HepG2 (cell line): ENCODE data around the gene NOS2. TPM values are rescaled to one million over a fixed set of nuclear protein-coding genes. Genes with fewer than 3 reads are reported as not detected.

Experiments
- ATAC-seq: fragments of 200-7000 bp; cut with Tn5 transposase; 3 replicates; pipeline ENCODE4 v1.9.1; 2020; ENCODE audit warnings: mild to moderate bottlenecking, moderate library complexity
- BruUV-seq: library from RNA; stranded (reverse); fragments of 400-500 nt; replicated peaks from 2 replicates; lab custom pipeline; 2021; lab: Mats Ljungman, UMichigan
- CTCF ChIA-PET: fragments of 300-600 bp; formaldehyde crosslinking; extraction: SDS; loops from one replicate; lab custom pipeline; 2021; ENCODE audit warnings: low total read pairs, inconsistent platforms, low intra/inter-chr PET ratio; lab: Yijun Ruan, JAX
- POLR2A ChIA-PET: fragments of 350-600 bp; sonication (Branson Sonifier 250); formaldehyde crosslinking; loops from one replicate; lab custom pipeline; 2020; ENCODE audit warnings: antibody characterized with exemption, inconsistent platforms; lab: Yijun Ruan, JAX
- DNase-seq: peaks from one replicate; pipeline ENCODE4 v3.0.0-alpha.2; 2015; ENCODE audit warnings: low spot score
- FAIRE-seq: peaks from 3 replicates; lab custom pipeline; 2011; peaks lifted over from hg19 to GRCh38; lab: Jason Lieb, UNC
- H2AFZ ChIP-seq: one replicate; pipeline ENCODE4 v1.6.1; 2011; ENCODE audit warnings: low read length, inconsistent platforms
- H3K27ac ChIP-seq: fragments of 300-600 bp; 3 replicates; pipeline ENCODE4 v1.8.0; 2011; ENCODE audit warnings: mixed run types, mild to moderate bottlenecking, mixed read lengths, low read length, inconsistent platforms; ENCODE audit not compliant: insufficient read depth; ENCODE audit errors: extremely low read length
- H3K27me3 ChIP-seq, 2 experiments: fragments of 200-600 bp in 1 of 2; 2 replicates in 1 of 2; 3 replicates in 1 of 2; pipeline versions ENCODE4 v1.6.0 to v1.8.0; 2011; ENCODE audit warnings: low read length in 2 of 2, mild to moderate bottlenecking in 2 of 2, moderate library complexity in 2 of 2, inconsistent platforms in 1 of 2; ENCODE audit not compliant: insufficient read depth in 2 of 2, control insufficient read depth in 1 of 2
- H3K36me3 ChIP-seq, 2 experiments: fragments of 200-600 bp in 1 of 2; replicated peaks in 1 of 2; 2 replicates in 1 of 2; 3 replicates in 1 of 2; pipeline versions ENCODE4 v1.5.1 to v1.8.0; 2011; ENCODE audit warnings: low read length in 2 of 2, inconsistent platforms in 1 of 2; ENCODE audit not compliant: insufficient read depth in 2 of 2, control insufficient read depth in 1 of 2
- H3K4me1 ChIP-seq: 2 replicates; pipeline ENCODE4 v1.5.1; 2012; ENCODE audit warnings: low read length, inconsistent platforms; ENCODE audit not compliant: insufficient read depth
- H3K4me2 ChIP-seq: 2 replicates; pipeline ENCODE4 v1.6.0; 2011; ENCODE audit warnings: low read depth, low read length, inconsistent platforms
- H3K4me3 ChIP-seq, 3 experiments: fragments of 200-600 bp in 1 of 3; sonication (generic), shearing (Covaris generic) in 1 of 3; replicated peaks in 1 of 3; 2 replicates each; pipeline ENCODE4 v1.5.1; 2011 to 2016; ENCODE audit warnings: low read length in 3 of 3, inconsistent platforms in 2 of 3, low read depth in 2 of 3, mild to moderate bottlenecking in 2 of 3, control low read depth in 1 of 3, mixed read lengths in 1 of 3; ENCODE audit not compliant: insufficient read depth in 1 of 3
- H3K79me2 ChIP-seq: one replicate; pipeline ENCODE4 v1.6.1; 2011; ENCODE audit warnings: low read length, inconsistent platforms; ENCODE audit not compliant: insufficient read depth
- H3K9ac ChIP-seq: 2 replicates; pipeline ENCODE4 v1.6.0; 2011; ENCODE audit warnings: mild to moderate bottlenecking, low read depth, low read length, inconsistent platforms; ENCODE audit not compliant: insufficient read depth
- H3K9me3 ChIP-seq: 2 replicates; pipeline ENCODE4 v1.5.1; 2012; ENCODE audit warnings: mild to moderate bottlenecking, low read length
- H4K20me1 ChIP-seq: 2 replicates; pipeline ENCODE4 v1.6.0; 2011; ENCODE audit warnings: inconsistent platforms, mild to moderate bottlenecking, low read length, moderate library complexity; ENCODE audit not compliant: insufficient read depth
- KLF15 ChIP-seq: sonication (generic); formaldehyde crosslinking; IDR thresholded peaks from 2 replicates; pipeline ENCODE4 v1.8.1; 2023; ENCODE audit warnings: borderline replicate concordance, mild to moderate bottlenecking, inconsistent platforms, missing genetic modification reagents, mixed read lengths
- MAX ChIP-seq: IDR thresholded peaks from 2 replicates; pipeline ENCODE4 v1.6.1; 2012; ENCODE audit warnings: inconsistent platforms
- MED1 ChIP-seq: sonication (generic); formaldehyde crosslinking; IDR thresholded peaks from 2 replicates; pipeline ENCODE4 v1.4.0; 2020; ENCODE audit warnings: missing genetic modification reagents
- PRMT3 ChIP-seq: sonication (generic); formaldehyde crosslinking; IDR thresholded peaks from 2 replicates; pipeline ENCODE4 v1.8.1; 2022; ENCODE audit warnings: low read depth, mild to moderate bottlenecking, moderate library complexity, missing genetic modification reagents, borderline replicate concordance
- SNAI1 ChIP-seq: sonication (generic); formaldehyde crosslinking; IDR thresholded peaks from 2 replicates; pipeline ENCODE4 v1.5.0; 2020; ENCODE audit warnings: mild to moderate bottlenecking, missing genetic modification reagents, borderline replicate concordance
- SOX6 ChIP-seq, 2 experiments: fragments of 450-650 bp in 1 of 2; sonication (generic) in 1 of 2; formaldehyde crosslinking in 1 of 2; IDR thresholded peaks; 2 replicates each; pipeline versions ENCODE4 v1.4.0 to v1.6.1; 2017 to 2020; ENCODE audit warnings: antibody characterized with exemption in 1 of 2, mild to moderate bottlenecking in 1 of 2, missing genetic modification reagents in 1 of 2
- TCF7L2 ChIP-seq: IDR thresholded peaks from 2 replicates; pipeline ENCODE4 v1.6.1; 2011; ENCODE audit warnings: mild to moderate bottlenecking, low read depth, low read length, moderate library complexity
- ZNF550 ChIP-seq: sonication (generic); formaldehyde crosslinking; IDR thresholded peaks from 2 replicates; pipeline ENCODE4 v1.4.0; 2020; ENCODE audit warnings: mild to moderate bottlenecking, missing genetic modification reagents, borderline replicate concordance
- ZNF576 ChIP-seq: sonication (generic); formaldehyde crosslinking; IDR thresholded peaks from 2 replicates; pipeline ENCODE4 v1.4.0; 2020; ENCODE audit warnings: mild to moderate bottlenecking, missing genetic modification reagents
- ZNF768 ChIP-seq: sonication (generic); formaldehyde crosslinking; IDR thresholded peaks from 2 replicates; pipeline ENCODE4 v1.4.0; 2020; ENCODE audit warnings: missing genetic modification reagents
- ZNF878 ChIP-seq: sonication (generic); formaldehyde crosslinking; IDR thresholded peaks from 2 replicates; pipeline ENCODE4 v1.8.1; 2023; ENCODE audit warnings: mild to moderate bottlenecking, missing genetic modification reagents, moderate library complexity
- WGBS: methylation state at CpG from one replicate; pipeline ENCODE4 v1.1.6; 2017; ENCODE audit warnings: low lambda C conversion rate; 5-methylcytosine and 5-hydroxymethylcytosine counted together
- in situ Hi-C: cut with HindIII; loops from 2 replicates; pipeline ENCODE4 v1.10.0; 2017; ENCODE audit warnings: low pct_unique_long_range_greater_than_20kb; ENCODE audit not compliant: extremely low pct_ligation_motif_present
- intact Hi-C: fragments of 100-400 bp; cut with micrococcal nuclease; formaldehyde crosslinking; loops from one replicate; pipeline ENCODE4 v1.10.0; 2022; ENCODE audit not compliant: unreplicated experiment
- polyA plus RNA-seq, 8 experiments: library from polyadenylated mRNA; depleted of rRNA in 3 of 8; stranded (reverse) in 7 of 8; unstranded in 1 of 8; fragments of >200 nt; fragmentation: Illumina TruSeq in 4 of 8; extraction: Trizol in 4 of 8; gene quantifications; 2 replicates each; pipeline versions ENCODE4 v1.2.1 to v1.2.3, GENCODE V29; 2011 to 2016; ENCODE audit warnings: low read depth in 4 of 8, missing spikeins in 1 of 8, mixed read lengths in 1 of 8; ENCODE audit not compliant: insufficient read depth in 1 of 8
- total RNA-seq, 5 experiments: library from RNA; depleted of rRNA; stranded (reverse); fragments of >200 nt; fragmentation: Illumina TruSeq; extraction: Trizol; gene quantifications; 2 replicates each; pipeline ENCODE4 v1.2.3, GENCODE V29; 2016; ENCODE audit warnings: low read depth in 1 of 5
- TF ChIP-seq, protein P1 (sequence below): sonication (generic); formaldehyde crosslinking; IDR thresholded peaks from 2 replicates; pipeline ENCODE4 v1.5.1; 2020; ENCODE audit warnings: missing genetic modification reagents, mild to moderate bottlenecking, borderline replicate concordance

NOS2 gene
- total and polyA plus RNA-seq, 2 of the 13 experiments (the other 11 are each of a cell fraction or from before 2014, with no cell fraction given), result 0.02 TPM; not detected in 1

DNA sequence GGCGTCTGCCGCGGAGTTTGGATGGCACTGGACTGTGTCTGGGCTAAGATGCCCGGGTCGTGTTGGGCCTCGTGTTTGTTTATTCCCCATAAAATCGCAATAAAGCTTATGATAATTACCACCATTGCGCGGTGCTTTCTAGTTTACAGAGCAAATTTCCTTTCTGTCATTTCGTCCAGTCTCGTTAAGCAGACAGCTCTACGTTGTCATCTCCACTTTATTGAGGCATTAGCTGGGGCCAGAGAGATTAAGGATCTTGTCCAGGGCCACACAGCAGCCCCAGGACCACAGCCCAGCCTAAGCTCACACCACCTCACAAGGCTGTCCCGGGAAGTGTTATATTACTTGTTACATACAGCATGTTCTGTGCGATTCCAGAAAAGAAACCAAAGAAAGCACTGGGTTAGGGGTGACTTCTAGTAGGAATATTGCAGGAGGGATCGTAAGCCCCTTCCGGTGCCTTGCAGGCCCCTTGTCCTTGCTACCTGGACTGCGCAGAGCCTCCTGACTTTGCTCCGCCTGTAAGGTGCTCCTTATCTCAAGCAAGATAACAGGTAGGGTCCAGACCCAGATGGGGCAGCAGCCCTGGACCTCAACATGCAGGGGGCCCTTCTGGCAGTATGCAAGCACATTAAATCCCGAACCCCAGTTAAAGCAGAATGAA lies 6.3 kb downstream of the NOS2 start:
- DNase-seq (no peak), FAIRE-seq (no peak), ATAC-seq (no peak)
- H4K20me1 ChIP-seq, result no peaks in the 10 kb centered on the region
- 51% methylated on average over 16 of the region's 19 CpGs for WGBS
- CTCF ChIA-PET, result no interaction called here
- peaks cover 26% of the 10 kb centered on the region for H3K4me1 ChIP-seq
- POLR2A ChIA-PET, result no interaction called here
- TF ChIP-seq SNAI1 (CRISPR knock-in tag) (no peak), ZNF768 (CRISPR knock-in tag) (peak; percentile 37; the same call in 1 of the 2 replicates), SOX6 (IDR thresholded peaks at IDR 0.05) (no peak), SOX6 (CRISPR knock-in tag; IDR thresholded peaks at IDR 0.05) (no peak)
- H3K9ac ChIP-seq, result no peak overlapping the region
- intact Hi-C loops, result no loop called here
- no peaks in the 10 kb centered on the region for H3K9me3 ChIP-seq
- in situ Hi-C loops, result no loop called here
- H3K27me3 ChIP-seq, result peaks cover 0 to 13% of the 10 kb centered on the region in 2 experiments; a peak in 3 of 5 replicates
- H3K36me3 ChIP-seq, result no peaks in the 10 kb centered on the region
- no peak overlapping the region for H3K27ac ChIP-seq
- no peaks in the 10 kb centered on the region for H3K79me2 ChIP-seq
- BruUV-seq, result no TSS peak
- H3K4me3 ChIP-seq, result peak overlapping the region in 1 of 3 experiments; percentile 16; a peak in 1 of 6 replicates
- H3K4me2 ChIP-seq, result peak overlapping the region; percentile 45; the same call in 1 of the 2 replicates
- no peak overlapping the region for H2AFZ ChIP-seq

DNA sequence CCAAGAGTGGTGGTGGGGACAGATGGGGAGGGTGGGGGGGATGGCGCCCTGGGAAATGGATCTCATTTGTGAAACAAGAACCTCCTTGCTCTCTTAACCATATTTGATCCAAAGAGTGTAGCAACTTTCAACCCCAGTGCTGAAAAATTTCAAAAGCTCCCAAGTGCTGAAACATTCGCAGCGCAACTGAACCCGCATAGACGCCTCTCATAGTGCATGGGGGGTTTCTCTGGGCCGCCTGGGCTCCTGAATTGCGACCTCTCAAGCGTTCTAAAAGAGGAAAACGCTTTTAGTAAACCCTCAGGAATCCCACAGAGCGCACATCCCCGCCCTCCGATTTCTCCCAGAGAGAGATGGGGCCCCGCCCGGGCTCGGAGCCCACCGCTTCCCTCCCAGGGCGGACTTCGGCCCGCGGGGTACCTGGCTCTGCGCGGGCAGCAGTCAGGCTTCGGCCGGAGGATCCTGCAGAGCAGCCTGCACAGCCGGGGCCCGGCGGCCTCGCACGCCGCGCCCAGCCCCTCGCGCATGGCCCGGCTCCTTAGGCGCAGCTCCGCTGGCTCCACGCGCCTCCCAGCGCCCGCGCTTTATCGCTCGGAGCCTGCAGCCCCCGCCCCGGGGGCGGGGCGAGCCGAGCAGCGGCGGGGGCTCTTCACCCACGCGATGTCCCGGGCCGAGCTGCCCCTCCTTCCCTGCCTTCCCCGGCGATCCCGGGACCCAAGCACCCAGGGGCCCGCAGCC lies 7.0 kb downstream of the NOS2 start:
- Histone ChIP-seq H3K27me3 (peaks cover 0 to 13% of the 10 kb centered on the region in 2 experiments; a peak in 3 of 5 replicates), H3K4me1 (peaks cover 26% of the 10 kb centered on the region), H3K36me3 (no peaks in the 10 kb centered on the region), H3K4me3 (peak overlapping the region in 1 of 3 experiments; percentile 16; a peak in 1 of 6 replicates), H3K4me2 (peak overlapping the region; percentile 45; the same call in 1 of the 2 replicates), H3K27ac (no peak overlapping the region), H3K9me3 (no peaks in the 10 kb centered on the region), H4K20me1 (no peaks in the 10 kb centered on the region), H2AFZ (no peak overlapping the region), H3K79me2 (no peaks in the 10 kb centered on the region), H3K9ac (no peak overlapping the region)
- intact Hi-C loops, result no loop called here
- CTCF ChIA-PET, result no interaction called here
- in situ Hi-C loops, result no loop called here
- no TSS peak for BruUV-seq
- no peak for DNase-seq
- WGBS, result 46% methylated on average over 13 of the region's 58 CpGs
- ATAC-seq, result peak; percentile 54
- no peak for FAIRE-seq
- POLR2A ChIA-PET, result no interaction called here
- no peak for TF ChIP-seq ZNF550 (CRISPR knock-in tag)
- no peak for TF ChIP-seq ZNF576 (CRISPR knock-in tag)
- TF ChIP-seq ZNF878 (CRISPR knock-in tag), result no peak
- no peak for TF ChIP-seq KLF15
- TF ChIP-seq MAX, result 0 out of 2 replicates have a peak, but pooled peaks have one; percentile 17
- TF ChIP-seq TCF7L2, result no peak
- no peak for TF ChIP-seq PRMT3
- no peak for TF ChIP-seq MED1
- TF ChIP-seq, protein P1, sequence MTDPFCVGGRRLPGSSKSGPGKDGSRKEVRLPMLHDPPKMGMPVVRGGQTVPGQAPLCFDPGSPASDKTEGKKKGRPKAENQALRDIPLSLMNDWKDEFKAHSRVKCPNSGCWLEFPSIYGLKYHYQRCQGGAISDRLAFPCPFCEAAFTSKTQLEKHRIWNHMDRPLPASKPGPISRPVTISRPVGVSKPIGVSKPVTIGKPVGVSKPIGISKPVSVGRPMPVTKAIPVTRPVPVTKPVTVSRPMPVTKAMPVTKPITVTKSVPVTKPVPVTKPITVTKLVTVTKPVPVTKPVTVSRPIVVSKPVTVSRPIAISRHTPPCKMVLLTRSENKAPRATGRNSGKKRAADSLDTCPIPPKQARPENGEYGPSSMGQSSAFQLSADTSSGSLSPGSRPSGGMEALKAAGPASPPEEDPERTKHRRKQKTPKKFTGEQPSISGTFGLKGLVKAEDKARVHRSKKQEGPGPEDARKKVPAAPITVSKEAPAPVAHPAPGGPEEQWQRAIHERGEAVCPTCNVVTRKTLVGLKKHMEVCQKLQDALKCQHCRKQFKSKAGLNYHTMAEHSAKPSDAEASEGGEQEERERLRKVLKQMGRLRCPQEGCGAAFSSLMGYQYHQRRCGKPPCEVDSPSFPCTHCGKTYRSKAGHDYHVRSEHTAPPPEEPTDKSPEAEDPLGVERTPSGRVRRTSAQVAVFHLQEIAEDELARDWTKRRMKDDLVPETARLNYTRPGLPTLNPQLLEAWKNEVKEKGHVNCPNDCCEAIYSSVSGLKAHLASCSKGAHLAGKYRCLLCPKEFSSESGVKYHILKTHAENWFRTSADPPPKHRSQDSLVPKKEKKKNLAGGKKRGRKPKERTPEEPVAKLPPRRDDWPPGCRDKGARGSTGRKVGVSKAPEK (CRISPR knock-in tag), result no peak
